CD4-positive, alpha-beta T cell treated with Interleukin-10 for 1 hour (primary cell): Measurements from ENCODE around the gene ANXA10.
"Not testable (repeated sequence)": the region's sequence is repeated elsewhere in the genome, so short reads cannot be mapped to it uniquely, and the experiment has no call there.

Experiments
- DNase-seq: peaks from one replicate; pipeline ENCODE4 v3.0.0-alpha.2; 2020

Gene ANXA10

DNA sequence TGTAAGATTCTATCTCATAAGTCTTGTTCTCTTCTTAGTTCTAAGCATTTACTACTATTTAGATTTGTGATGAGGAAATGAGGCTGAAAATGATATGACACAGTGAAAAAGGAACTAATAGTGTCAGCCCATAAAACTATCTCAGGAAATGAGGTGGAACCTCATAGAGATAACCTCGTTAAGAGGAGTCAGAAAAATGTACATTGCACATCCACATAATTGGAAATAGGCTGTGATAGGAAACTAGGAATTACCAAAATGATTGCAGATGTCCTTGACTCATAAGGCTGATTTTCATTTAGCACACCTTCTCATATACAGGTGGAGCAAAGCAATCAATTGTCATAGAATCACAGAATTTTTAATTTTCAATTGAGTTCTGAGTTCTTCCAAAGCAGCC lies 26.8 kb downstream of the ANXA10 start:
- no peak for DNase-seq

DNA sequence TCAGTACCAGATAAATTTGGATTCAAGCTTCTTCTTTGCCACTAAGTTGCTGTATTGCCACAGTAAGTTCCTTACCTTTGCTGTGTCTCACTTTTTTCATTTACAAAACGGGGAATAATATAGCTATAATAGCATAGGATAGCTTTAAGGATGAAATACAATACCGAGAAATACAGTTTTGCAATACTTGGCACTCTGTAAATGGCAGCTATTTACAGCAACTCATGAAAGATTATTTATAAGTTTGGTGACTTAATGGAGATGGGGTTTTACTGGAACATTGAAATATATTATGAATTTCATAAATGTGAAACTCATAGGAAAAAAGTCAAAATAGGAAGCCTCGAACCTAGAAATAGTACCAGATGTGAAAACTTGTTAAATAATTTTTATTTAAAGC lies 27.6 kb downstream of the ANXA10 start:
- no peak for DNase-seq

DNA sequence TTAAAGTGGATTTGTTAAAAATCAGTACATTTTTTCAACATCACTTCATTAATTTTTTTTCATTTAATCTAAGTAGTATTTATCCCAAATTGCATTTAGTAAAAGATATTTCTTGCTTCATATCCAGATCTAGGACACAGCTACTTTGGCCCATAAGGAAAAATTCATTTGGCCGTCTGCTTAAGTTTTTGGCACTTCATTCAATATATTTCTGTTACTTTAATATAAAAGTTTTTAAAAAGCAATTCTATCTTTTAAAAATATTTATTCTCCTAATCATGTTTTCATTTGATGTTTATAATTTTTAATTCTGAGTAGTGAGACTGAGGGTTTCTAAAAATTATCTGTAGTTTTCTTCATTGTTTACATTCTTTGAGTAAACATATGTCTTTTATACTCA lies 28.5 kb downstream of the ANXA10 start:
- DNase-seq: no peak

DNA sequence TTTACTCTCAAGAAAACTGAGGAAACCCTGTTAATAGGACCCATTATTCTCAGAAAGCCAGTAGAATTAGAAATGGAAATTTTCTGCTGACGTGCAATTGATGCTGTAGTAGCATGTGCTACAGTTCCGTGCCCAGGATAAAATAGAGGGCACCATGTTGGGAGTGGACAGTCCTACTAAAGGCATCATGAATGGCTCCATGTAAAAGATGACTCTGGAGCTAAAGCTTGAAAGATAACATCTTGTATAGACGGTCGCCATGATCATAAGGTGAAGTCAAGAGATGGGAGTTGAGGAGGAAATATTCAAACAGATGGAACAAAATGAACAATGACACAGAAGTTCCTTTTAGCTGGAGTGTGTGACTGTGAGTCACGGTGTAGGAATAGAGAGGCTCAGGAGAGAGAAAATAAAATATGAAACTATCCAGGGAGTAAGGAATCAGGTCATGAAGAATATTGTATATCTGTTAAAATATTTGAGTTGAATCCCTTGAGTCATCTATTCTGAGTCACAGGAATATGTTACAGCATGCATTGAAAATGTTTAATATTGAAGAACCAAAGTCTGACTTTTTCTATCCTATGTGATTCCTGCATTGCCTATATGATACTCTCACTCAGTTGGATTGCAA lies 31.8 kb downstream of the ANXA10 start:
- DNase-seq: no peak

DNA sequence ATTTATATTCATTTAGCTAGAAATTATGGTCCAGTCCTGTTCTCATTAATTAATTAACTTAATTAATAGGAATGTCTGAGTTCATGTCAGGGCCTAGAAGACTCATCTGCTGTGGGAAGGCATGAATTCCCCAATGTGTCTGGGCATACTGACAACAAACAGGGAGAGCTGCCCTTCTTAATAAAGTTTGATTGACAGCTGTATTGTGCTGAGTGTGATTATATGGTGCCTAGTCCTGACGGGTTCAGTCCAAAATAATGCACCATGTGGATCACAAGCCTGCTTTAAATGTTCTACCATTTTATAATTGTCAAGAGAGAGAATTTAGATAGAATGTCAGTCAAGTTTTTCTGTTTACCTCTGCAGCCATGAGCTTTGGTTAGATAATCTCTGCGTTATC lies 34.6 kb downstream of the ANXA10 start:
- no peak for DNase-seq

DNA sequence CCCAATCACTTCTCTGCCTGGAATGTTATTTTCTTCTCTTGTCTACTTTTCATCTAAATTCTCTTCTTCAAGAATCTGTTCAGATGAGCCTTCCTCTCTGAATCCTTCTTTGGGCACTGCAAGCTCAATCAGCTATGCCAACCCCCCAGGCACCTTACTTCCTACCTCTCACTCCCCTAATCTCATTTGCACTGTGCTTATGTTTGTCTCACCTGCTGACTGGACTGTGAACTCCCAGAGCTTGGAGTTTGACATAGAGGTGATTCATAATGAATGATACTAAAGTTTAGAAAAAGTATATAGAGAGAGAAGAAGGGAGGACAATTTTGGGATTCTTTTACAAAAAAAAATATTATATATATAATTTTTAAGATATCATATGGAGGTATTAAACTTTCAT lies 36.3 kb downstream of the ANXA10 start:
- no peak for DNase-seq

DNA sequence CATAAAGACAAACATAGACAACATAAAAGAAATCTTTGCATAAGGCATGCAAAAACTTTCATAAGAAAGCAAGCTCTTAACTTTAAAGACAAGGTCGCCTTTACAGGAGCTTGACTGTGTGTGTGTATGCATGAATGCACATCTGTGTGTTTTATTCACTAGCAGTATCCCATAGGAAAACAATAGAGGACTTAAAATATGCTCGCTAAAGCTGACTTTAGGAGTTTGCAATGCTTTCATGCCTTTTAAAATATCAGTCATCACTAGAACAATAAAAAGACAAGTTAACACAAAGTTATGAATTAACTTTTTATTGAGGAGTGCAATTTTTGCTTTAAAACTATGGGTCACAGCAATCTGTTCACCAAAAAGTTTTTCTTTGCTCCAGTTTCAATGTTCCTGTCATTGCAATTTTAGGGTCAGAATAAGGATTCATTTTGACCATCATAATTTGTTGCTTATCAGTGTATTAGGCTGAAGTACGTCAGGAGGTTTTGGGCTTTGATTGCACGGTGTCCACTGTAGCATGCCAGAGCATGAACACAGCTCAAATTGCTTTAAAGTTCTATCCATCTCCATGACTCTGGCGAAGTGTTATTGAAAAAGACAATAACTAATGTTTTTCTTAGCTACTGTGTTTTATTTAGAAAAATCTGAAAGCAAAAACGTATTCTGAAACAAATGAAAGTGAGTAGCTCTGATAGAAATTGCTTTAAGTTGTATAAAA lies 36.9 kb downstream of the ANXA10 start:
- no peak for DNase-seq

DNA sequence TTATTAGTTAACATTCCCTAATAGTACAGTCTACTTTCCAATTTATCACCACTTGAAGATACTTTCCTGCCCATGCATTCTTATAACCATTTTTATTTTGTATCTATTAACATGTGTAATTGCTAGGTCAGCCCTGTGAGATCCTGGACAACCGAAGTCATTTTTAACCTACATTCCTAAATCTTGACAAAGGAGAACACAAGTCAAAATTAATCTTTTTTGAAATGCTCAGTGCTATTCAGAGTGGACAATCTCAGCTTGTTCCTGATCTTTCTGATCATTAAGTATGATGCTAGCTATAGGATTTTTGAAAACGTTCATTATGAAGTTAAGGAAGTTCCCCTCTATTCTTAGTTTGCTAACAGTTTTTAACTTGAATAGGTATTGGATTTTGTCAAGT lies 37.5 kb downstream of the ANXA10 start:
- no peak for DNase-seq

DNA sequence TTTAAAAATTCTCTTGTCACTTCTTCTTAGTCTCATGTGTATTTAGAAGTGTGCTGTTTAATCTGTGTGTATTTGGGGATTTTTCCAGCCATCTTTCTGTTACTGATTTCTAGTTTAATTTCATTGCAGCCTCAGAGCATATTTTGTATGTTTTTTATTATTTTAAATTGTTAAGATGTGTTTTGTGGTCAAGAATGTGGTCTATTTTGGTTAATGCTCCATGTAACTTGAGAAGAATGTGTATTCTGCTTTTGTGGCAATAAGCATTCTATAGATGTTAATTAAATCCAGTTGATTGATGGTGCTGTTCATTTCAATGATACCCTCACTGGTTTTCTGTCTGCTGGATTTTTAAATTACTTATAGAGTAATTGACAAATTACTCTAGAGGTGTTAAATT lies 38.9 kb downstream of the ANXA10 start:
- no peak for DNase-seq

DNA sequence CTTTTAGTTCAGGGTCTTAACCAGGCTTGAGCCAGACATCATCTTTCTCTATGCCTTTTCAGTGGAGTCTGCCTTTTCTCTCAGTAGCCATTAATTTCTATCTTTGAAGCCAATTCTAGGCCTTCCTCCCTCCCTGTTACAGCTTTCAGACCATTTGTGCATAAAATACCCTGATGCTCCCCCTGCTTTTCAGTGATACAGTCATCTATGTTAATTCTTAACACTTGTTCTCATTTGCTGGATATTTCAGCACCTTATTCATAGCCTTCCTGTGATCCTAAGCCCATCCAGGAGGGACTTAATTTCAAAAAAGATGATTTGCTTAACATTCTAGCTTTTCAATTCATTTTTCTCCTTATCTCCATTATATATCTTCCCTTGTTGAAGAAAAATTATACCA lies 42.3 kb downstream of the ANXA10 start:
- DNase-seq: no peak

DNA sequence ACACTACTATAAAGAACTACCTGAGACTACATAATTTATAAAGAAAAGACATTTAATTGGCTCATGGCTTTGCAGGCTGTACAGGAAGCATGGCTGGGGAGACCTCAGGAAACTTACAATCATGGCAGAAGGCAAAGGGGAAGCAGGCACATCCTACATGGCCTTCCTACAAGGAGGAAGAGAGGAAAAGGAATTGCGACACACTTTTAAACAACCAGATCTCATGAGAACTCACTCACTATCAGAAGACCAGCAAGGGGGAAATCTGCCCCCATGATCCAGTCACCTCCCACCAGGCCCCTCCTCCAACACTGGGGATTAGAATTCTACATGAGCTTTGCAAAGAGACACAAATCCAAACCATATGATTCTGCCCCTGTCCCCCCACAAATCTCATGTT lies 43.5 kb downstream of the ANXA10 start:
- not testable (repeated sequence) for DNase-seq

DNA sequence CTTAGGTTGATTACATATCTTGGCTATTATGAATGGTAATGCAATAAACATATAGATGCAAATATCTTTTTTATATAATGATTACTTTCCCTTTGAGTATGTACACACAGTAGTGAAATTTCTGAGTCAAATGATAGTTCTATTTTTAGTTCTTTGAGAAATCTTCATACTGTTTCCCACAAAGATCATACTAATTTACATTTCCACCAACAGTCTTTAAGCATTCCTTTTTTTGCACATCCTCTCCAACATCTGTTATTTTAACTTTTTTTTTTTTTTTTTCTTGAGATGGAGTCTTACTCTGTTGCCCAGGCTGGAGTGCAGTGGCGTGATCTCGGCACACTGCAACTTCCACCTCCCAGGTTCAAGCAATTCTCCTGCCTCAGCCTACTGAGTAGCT lies 45.4 kb downstream of the ANXA10 start:
- not testable (repeated sequence) for DNase-seq

DNA sequence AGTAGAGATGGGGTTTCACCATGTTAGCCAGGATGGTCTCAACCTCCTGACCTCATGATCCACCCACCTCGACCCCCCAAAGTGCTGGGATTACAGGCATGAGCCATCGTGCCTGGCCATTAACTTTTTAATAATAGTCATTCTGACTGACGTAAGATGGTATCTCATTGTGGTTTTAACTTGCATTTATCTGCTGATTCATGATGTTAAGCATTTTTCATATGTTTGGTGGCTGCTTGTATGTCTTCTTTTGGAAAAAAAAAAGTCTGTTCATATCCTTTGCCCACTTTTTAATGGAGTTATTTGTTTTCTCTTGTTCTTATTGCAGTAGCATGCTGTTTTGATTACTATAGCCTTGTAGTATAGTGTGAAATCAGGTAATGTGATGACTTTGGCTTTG lies 45.8 kb downstream of the ANXA10 start:
- DNase-seq: no peak

DNA sequence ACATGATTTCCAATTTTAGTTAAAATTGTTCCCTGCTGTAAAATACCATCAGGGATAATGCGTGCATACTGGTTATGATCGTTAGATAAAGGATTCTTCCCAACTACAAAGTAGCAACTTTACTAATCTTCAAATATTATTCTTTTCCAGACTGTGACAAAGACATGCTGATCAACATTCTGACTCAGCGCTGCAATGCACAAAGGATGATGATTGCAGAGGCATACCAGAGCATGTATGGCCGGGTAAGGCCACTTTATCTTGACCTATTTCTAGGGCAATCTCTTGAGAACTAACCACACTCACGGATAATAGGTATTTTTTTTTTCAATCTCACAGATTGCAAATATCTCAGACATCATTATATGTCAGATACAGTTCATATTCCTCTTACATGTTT lies 47.0 kb downstream of the ANXA10 start:
- DNase-seq: no peak

DNA sequence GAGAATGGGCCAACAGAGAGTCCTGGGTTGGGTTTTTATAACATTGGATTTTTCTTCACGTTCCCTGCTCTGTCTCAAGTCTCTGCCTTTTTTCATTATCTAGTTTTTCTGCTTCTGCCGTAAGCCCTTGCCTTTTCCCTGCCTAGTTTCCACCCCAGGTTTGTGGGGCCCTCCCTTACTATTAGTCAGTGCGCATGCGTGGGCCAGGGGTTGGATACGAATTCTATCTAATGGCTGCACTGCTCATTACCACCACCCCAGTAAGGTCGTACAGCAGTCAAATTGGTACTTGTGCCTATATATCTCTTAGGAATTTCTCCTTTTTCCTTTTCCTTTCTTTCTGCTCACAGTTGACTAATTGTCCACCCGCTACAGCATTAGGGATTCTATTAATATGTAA lies 49.4 kb downstream of the ANXA10 start:
- no peak for DNase-seq

DNA sequence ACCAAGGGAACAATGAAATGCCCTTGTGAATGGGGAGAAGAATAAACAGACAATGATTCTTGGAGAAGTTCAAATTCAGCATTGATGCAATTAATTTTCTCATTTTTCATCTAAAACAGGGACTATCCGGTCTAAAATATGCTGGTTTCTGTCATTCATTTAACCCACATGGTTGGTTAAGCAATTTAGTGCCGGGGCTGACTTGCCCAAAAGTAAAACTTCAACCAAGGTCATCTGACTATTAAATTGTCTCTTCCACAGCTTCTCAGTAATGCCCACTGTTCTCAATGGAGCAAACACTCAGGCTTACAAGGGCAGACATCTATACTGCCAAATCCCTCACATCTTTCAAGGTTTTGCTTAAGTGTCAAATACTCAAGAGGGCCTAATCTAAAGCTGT lies 51.3 kb downstream of the ANXA10 start:
- DNase-seq: no peak

DNA sequence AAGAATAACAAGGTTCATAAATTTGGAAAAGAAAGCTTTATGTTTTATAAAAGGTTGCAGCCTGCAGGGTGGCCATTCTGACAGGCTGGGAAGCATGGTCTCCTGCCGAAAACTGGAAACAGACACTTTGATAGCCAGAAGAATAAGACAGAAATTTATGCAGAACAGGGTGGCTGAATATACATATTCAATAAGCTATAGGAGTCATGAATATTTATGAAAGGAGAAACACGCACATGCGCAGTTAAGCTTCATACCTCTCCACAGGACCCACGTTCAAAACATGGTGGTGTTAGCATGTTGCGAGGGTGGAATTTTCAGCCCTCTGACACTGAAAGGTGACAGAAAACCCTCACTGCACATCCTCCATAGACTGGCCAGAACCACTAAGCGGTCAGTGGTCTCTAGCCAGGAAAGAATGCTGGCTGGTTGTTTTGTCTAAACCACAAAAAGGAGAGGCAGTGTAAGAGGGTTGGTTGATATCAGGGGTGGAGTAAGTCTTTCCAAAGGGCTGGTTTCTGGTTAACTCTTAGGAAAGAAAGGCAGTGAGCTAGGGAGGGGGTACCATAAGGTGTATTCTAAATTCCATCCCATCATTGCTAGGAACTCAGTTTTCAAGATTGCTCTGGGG lies 58.2 kb downstream of the ANXA10 start:
- no peak for DNase-seq

DNA sequence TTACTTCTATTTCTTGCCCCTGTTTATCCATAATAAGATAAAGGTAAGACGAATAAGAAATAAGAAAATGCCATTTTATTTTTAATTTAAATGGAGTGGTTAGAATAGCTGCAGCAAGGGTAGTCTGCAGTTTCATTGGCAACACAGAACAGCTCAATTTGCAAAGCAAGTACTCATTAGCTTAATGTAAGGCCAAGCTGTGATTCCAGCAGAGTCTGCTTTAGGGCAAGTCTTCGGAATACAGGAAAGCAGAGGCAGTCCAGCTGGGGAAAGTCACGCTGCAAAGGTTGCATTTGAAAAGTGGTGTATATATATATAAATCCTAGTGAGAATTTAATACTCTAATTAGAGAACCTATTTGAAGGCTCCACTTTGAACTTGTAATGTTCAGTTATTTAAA lies 59.0 kb downstream of the ANXA10 start:
- no peak for DNase-seq

DNA sequence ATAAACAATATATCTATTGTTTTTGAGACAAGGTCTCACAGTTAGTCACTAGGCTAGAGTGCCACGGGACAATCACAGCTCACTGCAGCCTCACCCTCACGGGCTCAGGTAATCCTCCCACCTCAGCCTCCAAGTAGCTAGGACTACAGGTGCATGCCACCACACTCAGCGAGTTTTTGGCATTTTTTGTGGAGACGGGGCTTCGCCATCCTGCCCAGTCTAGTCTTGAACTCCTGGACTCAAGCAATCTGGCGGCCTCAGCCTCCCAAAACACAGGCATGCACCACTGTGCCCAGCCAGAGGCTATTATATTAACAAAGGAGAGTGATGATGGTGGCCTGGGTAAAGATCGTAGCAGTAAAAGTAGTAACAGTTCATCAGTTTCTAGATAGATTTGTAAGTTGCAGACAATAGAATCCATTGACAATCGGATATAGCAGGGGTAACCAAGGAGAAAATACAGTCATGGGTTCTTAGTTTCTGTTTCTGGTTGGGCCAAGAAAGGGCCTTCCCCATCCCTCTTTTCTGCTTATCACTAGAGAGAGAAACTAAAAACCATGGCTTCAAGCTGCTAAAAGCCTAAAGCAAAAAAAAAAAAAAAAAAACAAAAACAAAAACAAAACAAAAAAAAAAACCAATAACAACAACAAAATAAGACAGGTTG lies 60.6 kb downstream of the ANXA10 start:
- DNase-seq: no peak

DNA sequence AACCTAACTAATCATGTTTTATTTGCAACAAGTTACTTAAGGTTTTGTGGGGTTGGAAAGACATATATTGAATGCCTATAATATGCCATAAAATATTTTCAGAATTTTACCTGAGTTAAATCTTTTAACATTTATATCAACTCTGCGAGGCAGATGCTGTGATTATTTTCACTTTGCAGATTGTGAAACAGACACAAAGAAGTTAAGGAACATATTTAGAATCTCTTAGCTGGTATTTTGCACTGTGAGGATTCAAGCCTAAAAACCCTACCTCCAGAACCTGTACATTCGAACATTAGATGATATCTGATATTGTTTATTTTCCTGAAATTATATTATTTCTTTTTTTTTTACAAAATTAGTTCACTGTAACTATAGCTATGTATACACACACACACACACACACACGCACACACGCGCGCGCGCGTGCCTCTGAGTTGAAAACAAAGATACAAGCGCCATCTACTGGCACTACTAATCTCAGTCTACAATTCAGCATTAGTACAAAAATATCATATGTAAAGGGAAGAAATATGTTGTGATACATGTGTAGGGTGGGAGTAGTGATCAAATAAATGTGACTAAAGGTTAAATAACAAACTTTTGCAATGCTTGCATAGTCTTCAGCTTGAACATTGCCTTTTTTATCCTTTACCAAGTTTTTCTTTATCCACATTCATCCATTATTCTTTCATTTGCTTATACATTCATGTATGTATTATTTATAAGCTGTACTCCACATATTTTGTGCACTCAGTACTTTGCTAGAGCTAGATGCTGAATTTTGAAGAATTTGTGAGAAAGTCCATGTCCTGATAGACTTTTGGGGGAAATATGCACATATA lies 61.5 kb downstream of the ANXA10 start:
- DNase-seq: peak; percentile 61

DNA sequence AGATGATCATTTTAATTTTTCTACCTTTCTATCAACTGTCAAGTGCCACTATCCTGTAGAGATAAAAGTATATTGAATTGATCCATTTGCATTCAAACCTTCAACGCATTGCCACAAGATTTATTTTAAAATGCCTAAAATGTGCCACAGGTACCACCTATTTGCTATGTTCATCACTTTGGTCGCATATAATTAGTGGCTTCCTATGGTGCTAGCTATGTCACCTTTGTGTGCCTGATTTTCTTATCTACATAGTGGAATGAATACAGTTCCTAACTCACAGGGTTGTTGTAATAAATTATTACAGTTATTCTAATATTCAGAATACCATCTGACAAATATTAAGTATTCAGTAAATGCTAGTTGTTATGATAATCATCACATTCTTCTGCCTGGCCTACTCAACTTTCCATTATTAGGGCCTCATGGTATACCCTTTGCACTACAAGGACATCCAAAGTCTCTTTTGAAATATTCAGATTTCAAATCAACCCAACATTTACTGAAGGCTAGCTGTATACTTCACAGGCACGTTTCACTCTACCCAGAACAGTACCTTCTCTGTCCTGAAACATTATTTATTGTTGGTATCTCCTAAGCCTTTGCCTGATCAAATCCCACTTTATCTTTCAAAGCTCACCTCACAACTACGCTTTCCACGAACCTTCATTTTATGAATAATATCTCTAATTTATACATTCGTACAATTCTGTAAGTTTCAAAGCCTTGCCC lies 62.4 kb downstream of the ANXA10 start:
- DNase-seq: no peak

DNA sequence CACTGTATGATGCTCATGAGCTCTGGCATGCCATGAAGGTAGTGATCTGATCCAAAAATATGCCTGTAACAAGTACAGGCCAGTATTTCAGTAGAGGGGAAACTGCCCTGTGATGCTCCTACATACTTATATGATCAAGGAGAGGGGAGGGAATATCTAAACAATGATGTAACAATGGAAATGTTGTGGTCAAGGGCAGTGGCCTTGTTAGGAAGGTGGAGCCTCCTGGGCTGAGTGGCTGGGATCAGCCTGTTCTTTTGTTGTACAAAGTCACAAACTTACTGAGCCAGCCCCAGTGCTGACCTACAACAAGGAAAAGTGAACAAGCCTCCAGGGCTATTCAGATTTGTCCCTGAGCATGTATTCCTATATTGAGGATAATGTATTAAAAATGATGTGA lies 70.3 kb downstream of the ANXA10 start:
- no peak for DNase-seq
